HepG2 (cell line): Measurements from ENCODE around the gene ABHD2. TPM values are rescaled to one million over a fixed set of nuclear protein-coding genes. Genes with fewer than 3 reads are reported as not detected.

Experiments used
- ATAC-seq: fragments of 200-7000 bp; cut with Tn5 transposase; 3 replicates; pipeline ENCODE4 v1.9.1; 2020; ENCODE audit warnings: mild to moderate bottlenecking, moderate library complexity
- BruUV-seq: library from RNA; stranded (reverse); fragments of 400-500 nt; replicated peaks from 2 replicates; lab custom pipeline; 2021; lab: Mats Ljungman, UMichigan
- CTCF ChIA-PET: fragments of 300-600 bp; formaldehyde crosslinking; extraction: SDS; loops from one replicate; lab custom pipeline; 2021; ENCODE audit warnings: low total read pairs, inconsistent platforms, low intra/inter-chr PET ratio; lab: Yijun Ruan, JAX
- POLR2A ChIA-PET: fragments of 350-600 bp; sonication (Branson Sonifier 250); formaldehyde crosslinking; loops from one replicate; lab custom pipeline; 2020; ENCODE audit warnings: antibody characterized with exemption, inconsistent platforms; lab: Yijun Ruan, JAX
- DNase-seq: peaks from one replicate; pipeline ENCODE4 v3.0.0-alpha.2; 2015; ENCODE audit warnings: low spot score
- FAIRE-seq: peaks from 3 replicates; lab custom pipeline; 2011; peaks lifted over from hg19 to GRCh38; lab: Jason Lieb, UNC
- H2AFZ ChIP-seq: one replicate; pipeline ENCODE4 v1.6.1; 2011; ENCODE audit warnings: low read length, inconsistent platforms
- H3K27ac ChIP-seq: fragments of 300-600 bp; 3 replicates; pipeline ENCODE4 v1.8.0; 2011; ENCODE audit warnings: mixed run types, mild to moderate bottlenecking, mixed read lengths, low read length, inconsistent platforms; ENCODE audit not compliant: insufficient read depth; ENCODE audit errors: extremely low read length
- H3K27me3 ChIP-seq, 2 experiments: fragments of 200-600 bp in 1 of 2; 2 replicates in 1 of 2; 3 replicates in 1 of 2; pipeline versions ENCODE4 v1.6.0 to v1.8.0; 2011; ENCODE audit warnings: low read length in 2 of 2, mild to moderate bottlenecking in 2 of 2, moderate library complexity in 2 of 2, inconsistent platforms in 1 of 2; ENCODE audit not compliant: insufficient read depth in 2 of 2, control insufficient read depth in 1 of 2
- H3K36me3 ChIP-seq, 2 experiments: fragments of 200-600 bp in 1 of 2; replicated peaks in 1 of 2; 2 replicates in 1 of 2; 3 replicates in 1 of 2; pipeline versions ENCODE4 v1.5.1 to v1.8.0; 2011; ENCODE audit warnings: low read length in 2 of 2, inconsistent platforms in 1 of 2; ENCODE audit not compliant: insufficient read depth in 2 of 2, control insufficient read depth in 1 of 2
- H3K4me1 ChIP-seq: 2 replicates; pipeline ENCODE4 v1.5.1; 2012; ENCODE audit warnings: low read length, inconsistent platforms; ENCODE audit not compliant: insufficient read depth
- H3K4me2 ChIP-seq: 2 replicates; pipeline ENCODE4 v1.6.0; 2011; ENCODE audit warnings: low read depth, low read length, inconsistent platforms
- H3K4me3 ChIP-seq, 3 experiments: fragments of 200-600 bp in 1 of 3; sonication (generic), shearing (Covaris generic) in 1 of 3; replicated peaks in 1 of 3; 2 replicates each; pipeline ENCODE4 v1.5.1; 2011 to 2016; ENCODE audit warnings: low read length in 3 of 3, inconsistent platforms in 2 of 3, low read depth in 2 of 3, mild to moderate bottlenecking in 2 of 3, control low read depth in 1 of 3, mixed read lengths in 1 of 3; ENCODE audit not compliant: insufficient read depth in 1 of 3
- H3K79me2 ChIP-seq: one replicate; pipeline ENCODE4 v1.6.1; 2011; ENCODE audit warnings: low read length, inconsistent platforms; ENCODE audit not compliant: insufficient read depth
- H3K9ac ChIP-seq: 2 replicates; pipeline ENCODE4 v1.6.0; 2011; ENCODE audit warnings: mild to moderate bottlenecking, low read depth, low read length, inconsistent platforms; ENCODE audit not compliant: insufficient read depth
- H3K9me3 ChIP-seq: 2 replicates; pipeline ENCODE4 v1.5.1; 2012; ENCODE audit warnings: mild to moderate bottlenecking, low read length
- H4K20me1 ChIP-seq: 2 replicates; pipeline ENCODE4 v1.6.0; 2011; ENCODE audit warnings: inconsistent platforms, mild to moderate bottlenecking, low read length, moderate library complexity; ENCODE audit not compliant: insufficient read depth
- BCL6 ChIP-seq: IDR thresholded peaks from 2 replicates; pipeline ENCODE4 v1.6.1; 2016; ENCODE audit warnings: missing genetic modification reagents, missing compliant biosample characterization
- FOXK1 ChIP-seq: sonication (generic); formaldehyde crosslinking; IDR thresholded peaks from 2 replicates; pipeline ENCODE4 v1.4.0; 2020; ENCODE audit warnings: low read depth, missing genetic modification reagents, borderline replicate concordance
- HCFC1 ChIP-seq: fragments of 150-350 bp; IDR thresholded peaks from 2 replicates; pipeline ENCODE4 v1.6.1; 2014; ENCODE audit warnings: low read depth, low read length
- HNRNPL ChIP-seq: fragments of 200-400 bp; formaldehyde crosslinking; IDR thresholded peaks from 2 replicates; pipeline ENCODE4 v1.6.1; 2017; ENCODE audit warnings: mild to moderate bottlenecking, low read depth, low read length
- TEF ChIP-seq: sonication (generic); formaldehyde crosslinking; IDR thresholded peaks from 2 replicates; pipeline ENCODE4 v1.5.0; 2020; ENCODE audit warnings: missing genetic modification reagents
- U2AF2 ChIP-seq: fragments of 200-400 bp; formaldehyde crosslinking; IDR thresholded peaks from 2 replicates; pipeline ENCODE4 v1.6.1; 2017; ENCODE audit warnings: low read depth, mild to moderate bottlenecking, low read length
- ZBTB42 ChIP-seq: sonication (generic); formaldehyde crosslinking; IDR thresholded peaks from 2 replicates; pipeline ENCODE4 v1.5.0; 2020; ENCODE audit warnings: mild to moderate bottlenecking, missing genetic modification reagents
- ZKSCAN1 ChIP-seq: fragments of 150-350 bp; IDR thresholded peaks from 2 replicates; pipeline ENCODE4 v1.6.1; 2014; ENCODE audit warnings: low read length
- ZKSCAN8 ChIP-seq: IDR thresholded peaks from 2 replicates; pipeline ENCODE4 v1.6.1; 2016; ENCODE audit warnings: borderline replicate concordance, missing genetic modification reagents, missing compliant biosample characterization
- ZMAT5 ChIP-seq: sonication (generic); formaldehyde crosslinking; IDR thresholded peaks from 2 replicates; pipeline ENCODE4 v1.5.0; 2020; ENCODE audit warnings: mild to moderate bottlenecking, low read depth, missing genetic modification reagents, borderline replicate concordance
- ZNF615 ChIP-seq: sonication (generic); formaldehyde crosslinking; IDR thresholded peaks from 2 replicates; pipeline ENCODE4 v1.5.0; 2020; ENCODE audit warnings: mild to moderate bottlenecking, missing genetic modification reagents, borderline replicate concordance
- WGBS: methylation state at CpG from one replicate; pipeline ENCODE4 v1.1.6; 2017; ENCODE audit warnings: low lambda C conversion rate; 5-methylcytosine and 5-hydroxymethylcytosine counted together
- in situ Hi-C: cut with HindIII; loops from 2 replicates; pipeline ENCODE4 v1.10.0; 2017; ENCODE audit warnings: low pct_unique_long_range_greater_than_20kb; ENCODE audit not compliant: extremely low pct_ligation_motif_present
- intact Hi-C: fragments of 100-400 bp; cut with micrococcal nuclease; formaldehyde crosslinking; loops from one replicate; pipeline ENCODE4 v1.10.0; 2022; ENCODE audit not compliant: unreplicated experiment
- polyA plus RNA-seq, 8 experiments: library from polyadenylated mRNA; depleted of rRNA in 3 of 8; stranded (reverse) in 7 of 8; unstranded in 1 of 8; fragments of >200 nt; fragmentation: Illumina TruSeq in 4 of 8; extraction: Trizol in 4 of 8; gene quantifications; 2 replicates each; pipeline versions ENCODE4 v1.2.1 to v1.2.3, GENCODE V29; 2011 to 2016; ENCODE audit warnings: low read depth in 4 of 8, missing spikeins in 1 of 8, mixed read lengths in 1 of 8; ENCODE audit not compliant: insufficient read depth in 1 of 8
- total RNA-seq, 5 experiments: library from RNA; depleted of rRNA; stranded (reverse); fragments of >200 nt; fragmentation: Illumina TruSeq; extraction: Trizol; gene quantifications; 2 replicates each; pipeline ENCODE4 v1.2.3, GENCODE V29; 2016; ENCODE audit warnings: low read depth in 1 of 5

ABHD2 gene
- total and polyA plus RNA-seq, 2 of the 13 experiments (the other 11 are each of a cell fraction or from before 2014, with no cell fraction given), result 14.8 to 22.4 TPM

- POLR2A ChIA-PET, result no interaction called here
- CTCF ChIA-PET, result no interaction called here
- H3K4me2 ChIP-seq, result no peak overlapping the region
- no peak overlapping the region for H3K27ac ChIP-seq
- H4K20me1 ChIP-seq, result no peaks in the 10 kb centered on the region
- H3K4me3 ChIP-seq, result no peak overlapping the region
- no TSS peak for BruUV-seq
- FAIRE-seq, result no peak
- no peak overlapping the region for H2AFZ ChIP-seq
- in situ Hi-C loops, result no loop called here
- no peak for ATAC-seq
- TF ChIP-seq TEF (CRISPR knock-in tag), result no peak
- TF ChIP-seq ZMAT5 (CRISPR knock-in tag), result no peak
- TF ChIP-seq U2AF2, result no peak
- TF ChIP-seq BCL6, result no peak
- no peak for TF ChIP-seq HCFC1
- TF ChIP-seq ZKSCAN8 (CRISPR knock-in tag), result no peak
- no peak for TF ChIP-seq HNRNPL
- TF ChIP-seq FOXK1 (CRISPR knock-in tag), result no peak
- no peak for TF ChIP-seq ZKSCAN1
- TF ChIP-seq ZNF615 (CRISPR knock-in tag), result no peak
- TF ChIP-seq ZBTB42 (CRISPR knock-in tag), result no peak
- no peaks in the 10 kb centered on the region for H3K79me2 ChIP-seq
- intact Hi-C loops, result no loop called here
- DNase-seq, result no peak
- H3K9ac ChIP-seq, result no peak overlapping the region
- H3K4me1 ChIP-seq, result peaks cover 34% of the 10 kb centered on the region
- no peaks in the 10 kb centered on the region for H3K9me3 ChIP-seq
- 82% methylated on average over 4 of the region's 4 CpGs for WGBS
- no peaks in the 10 kb centered on the region for H3K27me3 ChIP-seq
- peaks cover 6 to 41% of the 10 kb centered on the region in 2 experiments; a peak in 4 of 5 replicates for H3K36me3 ChIP-seq
Measured at GRCh38 chr15:89194608-89195007, 106.4 kb downstream of the ABHD2 start.
